Measurements from ENCODE around the gene USP47.

DNA sequence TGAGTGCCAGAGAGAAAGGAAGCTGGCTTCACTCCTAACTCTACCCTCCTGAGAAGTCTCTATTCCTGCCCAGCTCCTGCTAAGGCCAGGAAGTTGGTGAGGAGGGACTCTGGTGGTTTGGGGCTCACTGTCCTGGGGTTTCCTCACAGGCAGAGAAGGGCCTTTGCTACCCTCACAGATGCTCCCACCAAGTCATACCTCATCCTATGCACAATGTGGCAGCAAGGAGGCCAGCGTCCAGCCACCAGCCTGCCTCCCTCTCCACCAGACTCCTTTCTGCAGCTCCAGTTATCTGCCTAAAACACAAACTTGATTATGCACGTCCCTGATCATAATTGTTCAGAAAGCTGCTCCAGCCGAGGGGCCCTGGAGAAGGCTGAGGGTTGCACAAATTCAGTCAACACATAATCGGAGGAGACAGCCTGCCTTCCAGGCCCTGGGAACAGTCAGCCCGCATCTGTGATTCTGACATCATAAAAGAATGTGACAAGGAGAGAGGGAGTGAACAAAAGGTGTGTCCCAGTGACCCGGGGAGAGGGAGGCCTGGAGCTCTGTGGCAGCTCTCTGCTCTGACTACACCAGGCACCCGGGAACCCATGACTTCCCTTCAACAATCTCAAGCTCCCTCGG is 137.8 kb downstream of the USP47 start:
- TF ChIP-seq, protein P1, sequence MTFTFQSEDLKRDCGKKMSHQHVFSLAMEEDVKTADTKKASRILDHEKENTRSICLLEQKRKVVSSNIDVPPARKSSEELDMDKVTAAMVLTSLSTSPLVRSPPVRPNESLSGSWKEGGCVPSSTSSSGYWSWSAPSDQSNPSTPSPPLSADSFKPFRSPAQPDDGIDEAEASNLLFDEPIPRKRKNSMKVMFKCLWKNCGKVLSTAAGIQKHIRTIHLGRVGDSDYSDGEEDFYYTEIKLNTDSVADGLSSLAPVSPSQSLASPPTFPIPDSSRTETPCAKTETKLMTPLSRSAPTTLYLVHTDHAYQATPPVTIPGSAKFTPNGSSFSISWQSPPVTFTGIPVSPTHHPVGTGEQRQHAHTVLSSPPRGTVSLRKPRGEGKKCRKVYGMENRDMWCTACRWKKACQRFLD (tag by site-specific recombination; IDR thresholded peaks at IDR 0.05): no peak
- TF ChIP-seq, protein P2, sequence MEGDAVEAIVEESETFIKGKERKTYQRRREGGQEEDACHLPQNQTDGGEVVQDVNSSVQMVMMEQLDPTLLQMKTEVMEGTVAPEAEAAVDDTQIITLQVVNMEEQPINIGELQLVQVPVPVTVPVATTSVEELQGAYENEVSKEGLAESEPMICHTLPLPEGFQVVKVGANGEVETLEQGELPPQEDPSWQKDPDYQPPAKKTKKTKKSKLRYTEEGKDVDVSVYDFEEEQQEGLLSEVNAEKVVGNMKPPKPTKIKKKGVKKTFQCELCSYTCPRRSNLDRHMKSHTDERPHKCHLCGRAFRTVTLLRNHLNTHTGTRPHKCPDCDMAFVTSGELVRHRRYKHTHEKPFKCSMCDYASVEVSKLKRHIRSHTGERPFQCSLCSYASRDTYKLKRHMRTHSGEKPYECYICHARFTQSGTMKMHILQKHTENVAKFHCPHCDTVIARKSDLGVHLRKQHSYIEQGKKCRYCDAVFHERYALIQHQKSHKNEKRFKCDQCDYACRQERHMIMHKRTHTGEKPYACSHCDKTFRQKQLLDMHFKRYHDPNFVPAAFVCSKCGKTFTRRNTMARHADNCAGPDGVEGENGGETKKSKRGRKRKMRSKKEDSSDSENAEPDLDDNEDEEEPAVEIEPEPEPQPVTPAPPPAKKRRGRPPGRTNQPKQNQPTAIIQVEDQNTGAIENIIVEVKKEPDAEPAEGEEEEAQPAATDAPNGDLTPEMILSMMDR (tag by site-specific recombination; IDR thresholded peaks at IDR 0.05): no peak
- TF ChIP-seq ZNF610 (tag by site-specific recombination; IDR thresholded peaks at IDR 0.05; ENCODE audit: borderline replicate concordance) (no peak), ZNF777 (tag by site-specific recombination; IDR thresholded peaks at IDR 0.05; ENCODE audit: borderline replicate concordance) (no peak), ZNF548 (tag by site-specific recombination; IDR thresholded peaks at IDR 0.05) (no peak), ZNF169 (tag by site-specific recombination; IDR thresholded peaks at IDR 0.05) (no peak), ZNF830 (tag by site-specific recombination; IDR thresholded peaks at IDR 0.05; ENCODE audit: low read depth) (no peak)

Data from HEK293 (cell line).